Astrocyte of the cerebellum (primary cell): Measurements from ENCODE around the gene KCNMA1.

Source experiments
- DNase-seq: peaks from one replicate; pipeline ENCODE4 v3.0.0-alpha.2; 2011; ENCODE audit warnings: low read depth
- H3K4me3 ChIP-seq: 2 replicates; pipeline ENCODE4 v1.5.1; 2011; ENCODE audit warnings: mild to moderate bottlenecking, low read depth, low read length, moderate library complexity
- in situ Hi-C: cut with HindIII; loops from 2 replicates; pipeline ENCODE4 v1.10.0; 2017; ENCODE audit warnings: low sequenced_read_pairs
- TF ChIP-seq, protein P1 (sequence below): IDR thresholded peaks from 2 replicates; pipeline ENCODE4 v1.5.1; 2012; ENCODE audit warnings: low read length, low read depth, moderate library complexity, mild to moderate bottlenecking; ENCODE audit errors: missing control alignments

The KCNMA1 gene

DNA sequence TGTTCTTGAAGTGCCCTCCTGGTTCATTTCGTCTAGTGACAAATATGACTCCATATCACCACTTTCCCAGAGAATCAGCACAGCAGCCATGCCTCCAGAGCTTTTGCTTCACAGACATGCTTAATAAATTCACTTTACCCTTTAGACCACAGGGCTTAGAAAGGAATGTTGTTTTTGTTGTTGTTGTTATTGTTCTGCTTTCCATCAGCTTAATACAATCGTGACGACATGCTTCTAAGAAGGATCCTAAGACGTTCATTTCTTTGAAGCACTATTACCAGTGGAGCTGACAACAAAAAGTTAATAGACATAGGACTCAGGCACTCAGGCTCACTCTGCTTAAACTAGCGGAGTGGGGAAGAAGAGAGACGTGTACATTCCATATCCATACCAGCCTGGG lies 418.6 kb downstream of the KCNMA1 start:
- in situ Hi-C loops = no loop called here
- no peak overlapping the region for H3K4me3 ChIP-seq
- no peak for DNase-seq
- TF ChIP-seq, protein P1, sequence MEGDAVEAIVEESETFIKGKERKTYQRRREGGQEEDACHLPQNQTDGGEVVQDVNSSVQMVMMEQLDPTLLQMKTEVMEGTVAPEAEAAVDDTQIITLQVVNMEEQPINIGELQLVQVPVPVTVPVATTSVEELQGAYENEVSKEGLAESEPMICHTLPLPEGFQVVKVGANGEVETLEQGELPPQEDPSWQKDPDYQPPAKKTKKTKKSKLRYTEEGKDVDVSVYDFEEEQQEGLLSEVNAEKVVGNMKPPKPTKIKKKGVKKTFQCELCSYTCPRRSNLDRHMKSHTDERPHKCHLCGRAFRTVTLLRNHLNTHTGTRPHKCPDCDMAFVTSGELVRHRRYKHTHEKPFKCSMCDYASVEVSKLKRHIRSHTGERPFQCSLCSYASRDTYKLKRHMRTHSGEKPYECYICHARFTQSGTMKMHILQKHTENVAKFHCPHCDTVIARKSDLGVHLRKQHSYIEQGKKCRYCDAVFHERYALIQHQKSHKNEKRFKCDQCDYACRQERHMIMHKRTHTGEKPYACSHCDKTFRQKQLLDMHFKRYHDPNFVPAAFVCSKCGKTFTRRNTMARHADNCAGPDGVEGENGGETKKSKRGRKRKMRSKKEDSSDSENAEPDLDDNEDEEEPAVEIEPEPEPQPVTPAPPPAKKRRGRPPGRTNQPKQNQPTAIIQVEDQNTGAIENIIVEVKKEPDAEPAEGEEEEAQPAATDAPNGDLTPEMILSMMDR = no peak

DNA sequence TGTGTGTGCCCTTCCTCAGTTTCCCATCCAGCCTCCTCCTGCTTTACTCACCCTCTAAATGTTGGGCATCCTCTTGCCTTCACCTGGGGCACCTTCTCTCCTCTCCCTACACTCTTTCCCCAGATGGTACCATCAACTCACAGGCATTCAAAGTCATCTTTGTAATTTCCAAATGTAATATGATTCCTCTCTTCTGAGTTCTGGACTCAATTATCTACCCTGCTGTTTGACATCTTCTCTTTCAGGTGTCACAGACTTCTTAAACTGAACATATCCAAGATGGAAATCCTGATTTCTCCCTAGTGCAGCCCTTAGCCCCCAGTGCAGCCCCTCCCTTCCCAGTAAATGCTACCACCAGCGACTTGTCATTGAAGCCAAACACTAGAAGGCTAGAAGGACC lies 422.8 kb downstream of the KCNMA1 start:
- TF ChIP-seq, protein P1 = no peak
- in situ Hi-C loops = no loop called here

DNA sequence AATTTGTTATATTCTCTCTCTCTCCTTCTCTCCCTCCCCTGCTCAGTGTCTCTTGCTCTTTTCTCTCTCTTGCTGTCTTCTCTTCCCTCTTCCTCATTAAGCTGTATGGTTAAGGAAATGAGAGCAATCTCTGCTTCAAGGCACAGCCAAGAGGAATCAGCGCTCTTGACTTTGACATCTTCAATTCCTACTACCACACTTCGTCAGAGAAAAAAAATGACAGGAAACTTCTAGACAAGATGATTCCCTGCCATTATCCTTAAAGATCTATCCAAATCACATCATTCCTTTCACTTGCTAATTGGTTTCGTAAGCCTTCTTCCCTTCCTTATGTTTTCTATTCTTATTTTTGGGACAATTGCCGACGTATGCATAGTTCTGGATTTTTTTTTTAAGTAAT lies 425.0 kb downstream of the KCNMA1 start:
- no peak overlapping the region for H3K4me3 ChIP-seq
- no peak for DNase-seq
- in situ Hi-C loops = no loop called here
- TF ChIP-seq, protein P1 = no peak

More for the DNA sequence above, 422.8 kb downstream of the KCNMA1 start:
- DNase-seq = no peak
- H3K4me3 ChIP-seq = no peak overlapping the region

DNA sequence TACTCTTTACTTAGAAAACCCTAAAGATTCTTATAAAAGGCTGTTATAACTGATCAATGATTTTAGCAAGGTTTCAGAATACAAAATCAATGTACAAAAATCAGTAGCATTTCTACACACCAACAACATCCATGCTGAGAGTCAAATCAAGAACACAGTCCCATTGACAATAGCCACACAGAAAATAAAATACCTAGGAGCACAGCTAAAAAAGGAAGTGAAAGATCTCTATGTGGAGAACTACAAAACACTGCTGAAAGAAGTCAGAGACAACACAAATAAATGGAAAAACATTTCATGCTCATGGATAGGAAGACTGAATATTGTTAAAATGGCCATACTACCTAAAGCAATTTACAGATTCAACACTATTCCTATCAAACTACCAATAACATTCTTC lies 427.0 kb downstream of the KCNMA1 start:
- TF ChIP-seq, protein P1 = no peak
- in situ Hi-C loops = no loop called here
- no peak overlapping the region for H3K4me3 ChIP-seq
- no peak for DNase-seq

DNA sequence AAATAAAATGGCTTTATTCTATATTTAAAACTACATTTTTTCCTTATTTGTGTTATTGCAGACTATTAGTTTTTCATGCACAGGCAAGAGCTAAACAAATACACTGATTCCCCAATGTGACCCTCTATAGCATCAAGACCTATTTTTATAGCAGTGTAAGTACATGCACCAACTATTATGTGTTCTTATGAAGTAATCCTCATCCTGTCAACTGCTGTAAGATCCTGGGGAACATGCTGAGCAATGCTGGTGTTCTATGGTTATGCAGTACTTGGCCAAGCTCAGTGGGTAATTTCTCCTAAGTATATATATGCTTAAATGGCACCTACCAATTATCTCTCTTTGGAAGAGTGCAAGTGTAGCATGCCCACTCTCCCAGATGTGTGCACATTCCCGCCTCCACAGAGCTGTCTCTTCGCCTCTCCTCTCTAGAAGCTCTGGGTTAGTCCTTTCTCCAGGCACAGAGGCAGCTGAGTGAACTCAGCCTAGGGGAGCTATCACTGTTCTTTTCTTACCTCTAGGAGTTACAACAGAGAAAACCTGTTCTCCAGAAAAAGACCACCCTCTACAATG lies 428.8 kb downstream of the KCNMA1 start:
- no peak overlapping the region for H3K4me3 ChIP-seq
- TF ChIP-seq, protein P1 = no peak
- in situ Hi-C loops = no loop called here
- no peak for DNase-seq

DNA sequence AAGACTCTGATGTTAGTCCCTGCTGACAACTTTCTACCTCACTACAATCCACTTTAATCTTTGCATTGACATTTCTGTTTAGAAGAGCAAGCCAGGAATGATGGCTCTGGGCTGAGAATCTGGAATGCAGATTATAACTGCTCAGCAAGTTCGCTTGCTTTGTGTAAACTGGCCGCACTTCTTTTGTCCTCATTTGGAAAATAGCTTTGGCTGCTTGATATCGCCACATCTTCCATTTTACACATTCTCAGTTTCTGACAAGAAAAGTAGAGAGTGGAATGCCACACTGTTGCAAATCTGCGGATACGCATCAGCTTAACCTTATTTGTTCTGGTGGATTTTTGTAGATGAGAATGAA lies 429.8 kb downstream of the KCNMA1 start:
- H3K4me3 ChIP-seq = no peak overlapping the region
- in situ Hi-C loops = no loop called here
- TF ChIP-seq, protein P1 = no peak
- DNase-seq = no peak
